ENCODE measurements around the gene SEPTIN12. TPM values are rescaled to one million over a fixed set of nuclear protein-coding genes. Genes with fewer than 3 reads are reported as not detected.

Gene SEPTIN12
- total and polyA plus RNA-seq, 10 of the 15 experiments (the other 5 are each of a cell fraction or from before 2014, with no cell fraction given): not detected

GRCh38 chr16:4768549-4769305 lies 19.4 kb downstream of the SEPTIN12 start (continued):
- TF ChIP-seq ZNF687 (IDR thresholded peaks at IDR 0.05) (0 out of 2 replicates have a peak, but pooled peaks have one; percentile 39), NR2C1 (IDR thresholded peaks at IDR 0.05) (peak; percentile 75), ETV6 (conservative IDR thresholded peaks at IDR 0.05 in 1 of 2, IDR thresholded peaks at IDR 0.05 in 1 of 2; ENCODE audit: borderline replicate concordance in 1 of 2, low read depth in 1 of 2) (no peak), HDAC6 (IDR thresholded peaks at IDR 0.05; ENCODE audit: unreplicated experiment) (no peak), RELB (IDR thresholded peaks at IDR 0.05; ENCODE audit: low read depth) (peak; percentile 47), MXI1 (IDR thresholded peaks at IDR 0.05; ENCODE audit: low read depth, low read length) (peak; percentile 27; the same call in 1 of the 2 replicates), RFX5 (IDR thresholded peaks at IDR 0.05; ENCODE audit: low read depth, low read length) (no peak), BMI1 (IDR thresholded peaks at IDR 0.05; ENCODE audit: borderline replicate concordance) (no peak), PAX8 (IDR thresholded peaks at IDR 0.05) (no peak), TCF7 (IDR thresholded peaks at IDR 0.05; ENCODE audit: borderline replicate concordance) (no peak), NBN (IDR thresholded peaks at IDR 0.05) (0 out of 2 replicates have a peak, but pooled peaks have one; percentile 46), POU2F2 (IDR thresholded peaks at IDR 0.05; ENCODE audit: borderline replicate concordance, low read depth, low read length) (no peak), POLR2AphosphoS2 (IDR thresholded peaks at IDR 0.05; ENCODE audit: low read depth, low read length) (peak; percentile 66; the same call in 1 of the 2 replicates), CUX1 (IDR thresholded peaks at IDR 0.05; ENCODE audit: insufficient replicate concordance, low read depth, low read length) (no peak), ZSCAN29 (IDR thresholded peaks at IDR 0.05) (no peak)
